ENCODE results near the gene CEP72. TPM values are rescaled to one million over a fixed set of nuclear protein-coding genes. Genes with fewer than 3 reads are reported as not detected.
"Not testable (repeated sequence)": the region's sequence is repeated elsewhere in the genome, so short reads cannot be mapped to it uniquely, and the experiment has no call there.

CEP72 gene
- total RNA-seq, 4 donors from 2014 or later: 2.2 to 33.8 (median 4.5) TPM

DNA sequence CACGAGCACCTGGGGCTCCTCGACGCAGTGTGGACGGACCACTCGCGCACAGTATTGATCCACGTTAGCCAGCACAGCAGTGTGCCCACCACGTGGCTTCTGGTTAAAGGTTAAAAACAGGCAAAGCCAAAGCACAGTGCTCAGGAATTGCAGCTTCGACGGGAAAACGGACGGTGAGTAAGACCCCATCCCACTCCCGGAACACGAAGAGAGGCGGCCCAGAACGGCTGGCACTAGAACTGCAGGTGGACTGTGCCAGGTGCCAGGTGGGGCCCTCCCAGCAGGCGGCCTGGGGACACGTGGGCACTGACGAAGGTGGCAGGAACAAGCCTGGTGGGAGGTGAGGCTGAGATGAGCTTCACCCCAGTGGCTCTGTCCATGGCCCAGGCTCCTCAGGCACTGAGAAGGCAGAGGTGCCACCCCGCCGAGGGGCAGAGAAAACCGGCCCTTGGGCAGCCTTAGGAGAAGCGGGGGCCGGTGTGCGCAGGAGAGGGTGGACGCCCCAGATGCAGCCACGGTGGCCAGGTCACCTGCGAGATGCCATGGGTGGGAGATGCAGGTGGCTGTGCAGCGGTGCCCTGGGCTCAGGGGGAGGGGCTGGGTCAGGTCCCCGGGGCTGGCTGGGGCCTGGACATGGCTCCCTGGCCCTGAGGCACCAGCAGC, 76.3 kb downstream of the CEP72 start:
- not testable (repeated sequence) for H3K27me3 ChIP-seq, H3K4me3 ChIP-seq, H3K36me3 ChIP-seq, H3K9me3 ChIP-seq, H3K4me1 ChIP-seq, H3K27ac ChIP-seq
- DNase-seq: peak in 2 of 3 donors; percentile 19 to 42

DNA sequence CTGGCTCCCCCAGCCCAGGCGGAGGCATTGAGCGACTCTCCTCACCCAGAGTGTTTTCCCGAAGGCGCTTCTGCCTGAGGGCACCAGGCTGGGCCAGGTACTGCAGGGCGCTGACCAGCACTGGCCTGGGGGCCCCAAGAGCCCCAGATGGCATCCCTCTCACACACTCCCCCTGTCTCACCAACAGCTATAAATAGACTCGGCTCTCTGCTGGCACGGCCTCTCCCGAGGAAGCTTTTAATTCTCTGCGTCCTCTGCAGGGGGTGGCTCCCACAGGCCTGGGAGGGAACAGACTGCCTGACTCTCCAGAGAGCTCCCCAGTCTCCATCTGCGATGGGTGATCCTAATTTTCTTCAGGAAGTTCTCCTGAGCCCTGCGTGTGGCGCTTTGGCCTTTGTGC, 78.2 kb downstream of the CEP72 start:
- not testable (repeated sequence) for DNase-seq, H3K27me3 ChIP-seq

DNA sequence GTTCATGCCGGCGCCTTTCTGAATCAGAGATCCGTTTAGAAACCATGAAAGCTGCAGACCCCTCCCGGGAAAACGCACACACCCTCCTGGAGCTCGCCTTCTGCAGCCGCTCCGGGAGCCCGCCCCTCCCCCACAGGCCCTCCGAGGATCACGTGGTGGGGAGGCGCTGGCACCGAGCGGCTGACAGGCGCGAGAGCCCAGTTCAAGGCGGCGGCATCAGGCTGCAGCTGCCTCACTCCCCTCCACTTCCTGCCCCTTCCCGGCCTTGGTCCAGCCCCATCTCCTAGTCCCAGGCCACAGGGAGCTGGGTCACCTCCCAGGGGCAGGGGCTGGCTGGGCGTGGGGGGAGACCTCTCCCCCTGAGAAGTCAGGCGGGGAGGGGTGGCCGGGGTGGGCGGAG, 78.9 kb downstream of the CEP72 start:
- not testable (repeated sequence) for H3K27me3 ChIP-seq, H3K9me3 ChIP-seq, H3K4me1 ChIP-seq, H3K27ac ChIP-seq, H3K36me3 ChIP-seq
- H3K4me3 ChIP-seq: peak overlapping the region in 2 of 4 donors; percentile 24 to 35
- peak in 1 of 3 donors; percentile 62 for DNase-seq

More for the DNA sequence above, 78.2 kb downstream of the CEP72 start:
- not testable (repeated sequence) for H3K4me3 ChIP-seq, H3K9me3 ChIP-seq, H3K27ac ChIP-seq, H3K4me1 ChIP-seq, H3K36me3 ChIP-seq

DNA sequence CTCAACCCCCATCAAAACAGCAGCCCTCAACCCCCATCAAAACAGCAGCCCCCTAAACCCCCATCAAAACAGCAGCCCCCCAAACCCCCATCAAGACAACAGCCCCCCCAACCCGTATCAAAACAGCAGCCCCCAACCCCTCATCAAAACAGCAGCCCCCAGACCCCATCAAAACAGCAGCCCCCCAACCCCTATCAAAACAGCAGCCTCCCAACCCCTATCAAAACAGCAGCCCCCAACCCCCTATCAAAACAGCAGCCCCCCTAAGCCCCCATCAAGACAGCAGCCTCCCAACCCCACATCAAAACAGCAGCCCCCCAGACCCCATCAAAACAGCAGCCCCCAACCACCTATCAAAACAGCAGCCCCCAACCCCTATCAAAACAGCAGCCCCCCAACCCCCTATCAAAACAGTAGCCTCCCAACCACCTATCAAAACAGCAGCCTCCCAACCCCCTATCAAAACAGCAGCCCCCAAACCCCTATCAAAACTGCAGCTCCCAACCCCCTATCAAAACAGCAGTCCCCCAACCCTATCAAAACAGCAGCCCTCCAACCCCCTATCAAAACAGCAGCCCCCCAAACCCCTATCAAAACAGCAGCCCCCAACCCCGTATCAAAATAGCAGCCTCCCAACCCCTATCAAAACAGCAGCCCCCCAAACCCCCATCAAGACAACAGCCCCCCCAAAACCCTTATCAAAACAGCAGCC, 79.8 kb downstream of the CEP72 start:
- Histone ChIP-seq H3K4me3 (peak overlapping the region in 3 of 4 donors; percentile 56 to 95 (median 87)), H3K36me3 (no peaks in the 10 kb centered on the region), H3K9me3 (no peaks in the 10 kb centered on the region), H3K27ac (peak overlapping the region in 1 of 4 donors; percentile 83), H3K27me3 (no peaks in the 10 kb centered on the region), H3K4me1 (no peaks in the 10 kb centered on the region)
- TF ChIP-seq POLR2A (IDR thresholded peaks at IDR 0.05): no peak
- TF ChIP-seq, protein P1, sequence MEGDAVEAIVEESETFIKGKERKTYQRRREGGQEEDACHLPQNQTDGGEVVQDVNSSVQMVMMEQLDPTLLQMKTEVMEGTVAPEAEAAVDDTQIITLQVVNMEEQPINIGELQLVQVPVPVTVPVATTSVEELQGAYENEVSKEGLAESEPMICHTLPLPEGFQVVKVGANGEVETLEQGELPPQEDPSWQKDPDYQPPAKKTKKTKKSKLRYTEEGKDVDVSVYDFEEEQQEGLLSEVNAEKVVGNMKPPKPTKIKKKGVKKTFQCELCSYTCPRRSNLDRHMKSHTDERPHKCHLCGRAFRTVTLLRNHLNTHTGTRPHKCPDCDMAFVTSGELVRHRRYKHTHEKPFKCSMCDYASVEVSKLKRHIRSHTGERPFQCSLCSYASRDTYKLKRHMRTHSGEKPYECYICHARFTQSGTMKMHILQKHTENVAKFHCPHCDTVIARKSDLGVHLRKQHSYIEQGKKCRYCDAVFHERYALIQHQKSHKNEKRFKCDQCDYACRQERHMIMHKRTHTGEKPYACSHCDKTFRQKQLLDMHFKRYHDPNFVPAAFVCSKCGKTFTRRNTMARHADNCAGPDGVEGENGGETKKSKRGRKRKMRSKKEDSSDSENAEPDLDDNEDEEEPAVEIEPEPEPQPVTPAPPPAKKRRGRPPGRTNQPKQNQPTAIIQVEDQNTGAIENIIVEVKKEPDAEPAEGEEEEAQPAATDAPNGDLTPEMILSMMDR (IDR thresholded peaks at IDR 0.05): no peak
- no peak for DNase-seq

DNA sequence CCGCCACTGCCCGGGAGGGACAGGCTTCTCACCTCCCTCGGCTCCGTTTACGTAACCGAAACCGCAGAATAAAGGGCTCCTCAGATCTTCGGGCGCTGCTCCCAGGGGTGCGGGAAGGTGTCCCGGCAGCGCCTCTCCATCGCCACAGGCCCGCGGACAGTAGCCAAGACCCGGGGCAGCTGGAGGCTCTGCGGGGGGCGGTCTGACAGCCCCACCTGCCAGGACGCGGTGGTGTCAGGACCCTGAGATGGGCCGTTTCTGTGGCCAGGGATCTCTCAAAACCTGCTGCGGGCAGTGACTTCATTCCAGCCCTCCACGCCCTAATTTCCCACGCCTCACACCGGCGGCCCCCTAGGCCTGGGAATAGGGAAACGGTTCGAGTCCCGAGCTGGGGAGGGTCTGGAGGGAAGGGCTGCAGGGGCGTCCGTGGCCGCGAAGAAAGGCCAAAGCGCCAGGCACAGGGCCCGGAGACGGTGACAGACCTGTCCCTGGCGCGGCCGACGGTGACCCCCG, 80.4 kb downstream of the CEP72 start:
- H3K9me3 ChIP-seq, H3K4me1 ChIP-seq, H3K36me3 ChIP-seq, H3K27me3 ChIP-seq: not testable (repeated sequence)
- peak in 1 of 3 donors; percentile 58 for DNase-seq
- Histone ChIP-seq H3K4me3 (peak overlapping the region; percentile 44 to 95 (median 72)), H3K27ac (peak overlapping the region in 3 of 4 donors; percentile 31 to 90 (median 83))

DNA sequence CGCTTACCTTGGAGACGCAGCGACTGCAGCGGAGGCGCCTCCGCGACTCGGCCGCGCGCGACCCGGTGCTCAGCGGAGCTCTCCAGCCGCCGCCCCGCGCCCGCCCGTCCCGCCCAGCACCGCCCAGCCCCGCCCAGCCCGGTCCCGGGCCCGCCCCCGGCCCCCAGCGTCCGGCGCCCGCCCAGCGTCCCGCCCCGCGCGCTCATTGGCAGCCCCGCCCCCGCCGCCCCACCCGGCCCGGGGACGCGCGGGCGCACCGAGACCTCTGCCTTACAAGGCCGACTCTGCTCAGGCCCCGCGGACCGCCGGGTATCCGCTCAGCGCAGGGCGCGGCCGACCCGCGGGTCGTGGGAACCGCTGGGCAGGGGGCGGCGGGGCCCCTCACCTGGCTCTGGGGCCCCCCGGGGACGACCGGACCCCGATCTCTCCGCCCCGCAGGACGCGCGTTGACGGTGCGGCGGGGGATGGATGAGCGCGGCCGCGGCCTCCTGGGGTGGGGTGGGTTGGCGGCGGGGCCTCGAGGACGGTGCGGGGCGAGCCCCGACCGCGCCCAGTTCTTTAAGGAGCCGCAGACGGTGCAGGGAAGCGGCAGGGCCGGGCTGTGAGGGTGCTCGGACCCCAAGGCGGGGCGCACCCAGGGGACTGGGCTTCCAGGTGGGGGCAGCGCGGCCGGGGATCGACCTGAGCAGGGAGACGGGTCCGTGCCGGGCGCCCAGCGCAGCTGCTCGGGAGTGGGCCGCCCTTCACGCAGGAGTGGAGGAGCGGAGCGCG, 81.3 kb downstream of the CEP72 start, which contains the start of gene TPPP:
TSS of gene TPPP (minus strand) at position 82 of the 771 bp plus-strand sequence. CDS start 15,292 bp downstream, outside the sequence.
- peak; percentile 83 to 95 (median 93) for DNase-seq
- H3K27me3 ChIP-seq, H3K36me3 ChIP-seq, H3K9me3 ChIP-seq, H3K4me1 ChIP-seq: not testable (repeated sequence)
- Histone ChIP-seq H3K27ac (peak within 1 kb of the TSS; percentile 31 to 90 (median 58)), H3K4me3 (peak within 1 kb of the TSS; percentile 44 to 95 (median 72))
- TF ChIP-seq POLR2A (IDR thresholded peaks at IDR 0.05): peak; percentile 80 to 88

DNA sequence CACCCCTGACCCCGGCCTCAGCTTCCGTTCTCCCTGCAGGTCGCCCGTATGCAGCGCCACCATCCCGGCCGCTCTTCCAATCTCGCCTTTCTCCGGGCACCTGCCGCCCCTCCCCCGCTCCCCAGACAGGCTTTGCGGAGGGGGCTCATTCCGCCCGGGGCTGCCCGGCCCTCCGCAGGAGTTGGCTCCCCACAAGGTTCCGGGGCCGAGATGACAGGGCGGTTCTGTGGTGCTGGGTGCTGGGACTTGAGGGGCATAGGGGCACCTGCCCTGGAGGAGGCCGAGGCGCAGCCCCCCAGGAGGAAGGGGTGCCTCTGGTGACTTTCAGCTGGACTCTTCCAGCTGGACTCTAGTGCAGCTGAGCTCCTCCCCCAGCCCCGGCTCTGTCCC, 81.9 kb downstream of the CEP72 start:
- DNase-seq: peak in 1 of 3 donors; percentile 47
- not testable (repeated sequence) for H3K36me3 ChIP-seq, H3K4me1 ChIP-seq, H3K9me3 ChIP-seq, H3K27me3 ChIP-seq
- Histone ChIP-seq H3K4me3 (peak overlapping the region in 3 of 4 donors; percentile 56 to 95 (median 87)), H3K27ac (peak overlapping the region in 2 of 4 donors; percentile 83 to 90)

DNA sequence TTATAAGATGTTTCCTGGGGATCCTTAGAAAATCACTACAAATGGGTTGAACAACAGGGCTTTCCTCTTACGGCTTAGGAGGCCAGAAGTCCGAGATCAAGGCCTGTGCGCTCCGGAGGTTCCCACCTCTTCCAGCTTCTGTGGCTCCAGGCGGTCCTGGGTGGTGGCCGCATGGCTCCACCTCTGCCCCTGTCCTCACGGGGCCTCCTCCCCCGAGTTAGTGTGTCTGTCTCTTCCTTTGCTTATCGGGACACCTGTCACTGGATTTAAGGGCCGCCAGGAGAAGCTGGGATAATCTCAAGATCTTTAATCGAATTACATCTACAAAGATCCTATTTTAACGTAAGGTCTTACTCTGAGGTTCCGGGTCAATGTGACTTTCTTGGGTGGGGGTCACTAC, 83.3 kb downstream of the CEP72 start:
- H3K36me3 ChIP-seq, H3K27ac ChIP-seq, H3K9me3 ChIP-seq, H3K4me1 ChIP-seq, DNase-seq, H3K4me3 ChIP-seq, H3K27me3 ChIP-seq: not testable (repeated sequence)

DNA sequence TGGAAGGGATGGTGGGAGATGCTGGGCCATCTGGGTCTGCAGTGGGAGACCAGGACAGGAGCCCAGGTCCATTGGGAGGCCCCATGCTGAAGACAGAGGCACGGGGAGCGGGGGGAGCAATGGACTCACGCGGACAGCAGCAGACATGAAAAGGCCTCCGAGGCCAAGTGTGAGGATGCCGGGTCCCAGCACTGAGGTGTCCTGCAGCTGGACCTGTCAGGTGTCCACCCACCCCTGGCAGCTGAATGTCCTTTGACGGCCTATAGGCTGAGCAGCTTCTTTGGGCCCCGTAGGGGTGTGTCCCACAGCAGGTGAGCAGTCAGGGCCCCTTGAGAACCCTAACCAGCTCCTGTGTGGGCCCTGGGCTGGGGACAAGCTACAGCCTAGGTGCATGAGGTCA, 84.1 kb downstream of the CEP72 start:
- not testable (repeated sequence) for H3K36me3 ChIP-seq, H3K4me1 ChIP-seq, H3K9me3 ChIP-seq, H3K4me3 ChIP-seq, H3K27me3 ChIP-seq, H3K27ac ChIP-seq
- DNase-seq: peak in 1 of 3 donors; percentile 25

DNA sequence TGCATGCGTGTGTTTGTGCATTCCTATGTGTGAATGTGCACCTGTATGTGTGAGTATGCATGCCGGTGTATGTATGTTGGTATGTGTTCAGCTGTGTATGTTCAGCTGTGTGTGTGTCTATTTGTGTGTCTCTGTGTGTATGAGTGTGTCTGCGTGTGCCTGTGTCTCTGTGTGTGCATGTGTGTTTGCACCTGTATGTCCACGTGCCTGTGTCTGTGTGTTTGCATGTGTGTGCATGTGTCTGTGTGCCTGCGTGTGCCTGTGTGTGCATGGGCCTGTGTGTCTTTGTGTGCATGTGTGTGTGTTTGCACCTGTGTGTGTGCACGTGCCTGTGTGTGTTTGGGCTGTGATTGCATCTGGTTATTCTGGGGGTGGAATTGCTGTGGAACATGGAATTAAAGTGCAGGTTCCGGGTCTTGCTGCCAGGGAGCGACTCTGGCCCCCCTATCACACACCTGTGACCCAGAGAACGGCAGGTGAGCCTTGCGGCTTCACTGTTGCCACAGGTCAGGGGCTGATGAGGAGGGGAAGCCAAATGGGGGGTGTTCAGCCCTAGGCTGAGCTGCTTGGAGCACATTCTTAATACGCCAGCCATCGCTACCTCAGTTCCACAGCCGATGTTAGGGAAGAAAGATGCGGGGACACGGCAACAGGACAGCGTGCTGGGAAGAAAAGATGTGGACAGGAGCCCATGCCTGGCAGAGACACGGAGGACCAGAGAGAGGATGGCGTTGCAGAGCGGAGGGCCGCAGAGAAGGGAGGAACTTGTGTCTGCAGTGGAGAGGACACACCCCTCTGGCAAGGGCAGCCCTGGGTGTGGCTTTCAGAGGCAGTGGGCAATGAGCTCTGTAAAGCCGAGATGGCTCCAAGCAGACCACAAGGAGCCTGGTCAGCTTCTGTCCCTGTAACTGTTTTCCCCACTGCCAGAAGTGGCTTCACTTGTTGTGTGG, 84.9 kb downstream of the CEP72 start:
- H3K27me3 ChIP-seq, H3K4me1 ChIP-seq, H3K27ac ChIP-seq, H3K9me3 ChIP-seq, H3K36me3 ChIP-seq, H3K4me3 ChIP-seq: not testable (repeated sequence)
- DNase-seq: peak in 1 of 3 donors; percentile 46
